ENCODE measurements around the gene AOPEP.

- TF ChIP-seq CTCF (IDR thresholded peaks at IDR 0.05; ENCODE audit: insufficient read depth, low read depth, low read length) (no peak), EZH2 (IDR thresholded peaks at IDR 0.05; ENCODE audit: insufficient read depth, low read length) (no peak)
These were observed 281.8 kb downstream of the AOPEP start for GRCh38 chr9:95008151-95008771.

All from astrocyte (in vitro differentiated cells and primary cell).